Measurements from ENCODE around the gene CDCA8.

The CDCA8 gene

DNA sequence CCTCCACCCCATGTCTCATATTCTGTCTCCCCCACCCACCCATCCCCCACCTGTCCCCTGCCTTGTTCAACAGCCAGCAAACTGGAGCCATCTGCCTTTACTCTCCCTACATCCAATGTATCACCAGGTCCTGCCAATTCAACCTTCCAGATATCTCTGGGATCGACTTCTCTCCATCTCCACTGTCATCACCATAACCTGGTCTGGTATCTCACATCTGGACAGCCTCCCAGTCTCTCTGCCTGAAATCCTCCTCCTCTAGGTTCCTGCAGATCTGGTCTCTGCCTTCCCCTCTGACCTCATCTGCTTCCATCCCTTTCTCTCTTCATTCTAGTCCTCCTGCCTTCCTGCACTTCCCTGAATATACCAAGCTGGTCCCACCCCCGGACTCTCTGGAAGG, 22.2 kb upstream of the CDCA8 start:
- TF ChIP-seq, protein P1, sequence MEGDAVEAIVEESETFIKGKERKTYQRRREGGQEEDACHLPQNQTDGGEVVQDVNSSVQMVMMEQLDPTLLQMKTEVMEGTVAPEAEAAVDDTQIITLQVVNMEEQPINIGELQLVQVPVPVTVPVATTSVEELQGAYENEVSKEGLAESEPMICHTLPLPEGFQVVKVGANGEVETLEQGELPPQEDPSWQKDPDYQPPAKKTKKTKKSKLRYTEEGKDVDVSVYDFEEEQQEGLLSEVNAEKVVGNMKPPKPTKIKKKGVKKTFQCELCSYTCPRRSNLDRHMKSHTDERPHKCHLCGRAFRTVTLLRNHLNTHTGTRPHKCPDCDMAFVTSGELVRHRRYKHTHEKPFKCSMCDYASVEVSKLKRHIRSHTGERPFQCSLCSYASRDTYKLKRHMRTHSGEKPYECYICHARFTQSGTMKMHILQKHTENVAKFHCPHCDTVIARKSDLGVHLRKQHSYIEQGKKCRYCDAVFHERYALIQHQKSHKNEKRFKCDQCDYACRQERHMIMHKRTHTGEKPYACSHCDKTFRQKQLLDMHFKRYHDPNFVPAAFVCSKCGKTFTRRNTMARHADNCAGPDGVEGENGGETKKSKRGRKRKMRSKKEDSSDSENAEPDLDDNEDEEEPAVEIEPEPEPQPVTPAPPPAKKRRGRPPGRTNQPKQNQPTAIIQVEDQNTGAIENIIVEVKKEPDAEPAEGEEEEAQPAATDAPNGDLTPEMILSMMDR (IDR thresholded peaks at IDR 0.05; ENCODE audit: low read depth, low read length): no peak
- in situ Hi-C loops (cut with HindIII; ENCODE audit: low sequenced_read_pairs): no loop called here
- DNase-seq (ENCODE audit: low read depth, low spot score): no peak
- no peak overlapping the region for H3K4me3 ChIP-seq (ENCODE audit: low read depth, low read length)

DNA sequence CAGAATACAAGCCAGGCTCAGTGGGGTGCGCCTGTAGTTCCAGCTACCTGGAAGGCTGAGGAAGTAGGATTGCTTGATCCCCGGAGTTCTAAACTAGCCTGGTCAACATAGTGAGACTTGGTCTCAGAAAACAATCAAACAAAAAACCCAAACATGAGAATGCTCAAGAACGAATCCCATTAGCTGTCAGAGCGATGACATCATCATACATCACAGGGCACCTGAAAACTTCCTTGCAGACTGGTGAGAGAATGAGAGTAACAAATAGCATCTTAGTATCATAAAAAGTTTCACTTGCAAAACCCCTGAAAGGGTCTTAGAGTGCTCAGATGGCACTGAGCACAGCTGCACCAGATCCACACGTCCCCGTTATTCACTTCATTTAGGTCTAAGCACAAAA, 21.1 kb upstream of the CDCA8 start:
- TF ChIP-seq, protein P1 (IDR thresholded peaks at IDR 0.05; ENCODE audit: low read depth, low read length): no peak
- no peak overlapping the region for H3K4me3 ChIP-seq (ENCODE audit: low read depth, low read length)
- no peak for DNase-seq (ENCODE audit: low read depth, low spot score)
- in situ Hi-C loops (cut with HindIII; ENCODE audit: low sequenced_read_pairs): no loop called here

DNA sequence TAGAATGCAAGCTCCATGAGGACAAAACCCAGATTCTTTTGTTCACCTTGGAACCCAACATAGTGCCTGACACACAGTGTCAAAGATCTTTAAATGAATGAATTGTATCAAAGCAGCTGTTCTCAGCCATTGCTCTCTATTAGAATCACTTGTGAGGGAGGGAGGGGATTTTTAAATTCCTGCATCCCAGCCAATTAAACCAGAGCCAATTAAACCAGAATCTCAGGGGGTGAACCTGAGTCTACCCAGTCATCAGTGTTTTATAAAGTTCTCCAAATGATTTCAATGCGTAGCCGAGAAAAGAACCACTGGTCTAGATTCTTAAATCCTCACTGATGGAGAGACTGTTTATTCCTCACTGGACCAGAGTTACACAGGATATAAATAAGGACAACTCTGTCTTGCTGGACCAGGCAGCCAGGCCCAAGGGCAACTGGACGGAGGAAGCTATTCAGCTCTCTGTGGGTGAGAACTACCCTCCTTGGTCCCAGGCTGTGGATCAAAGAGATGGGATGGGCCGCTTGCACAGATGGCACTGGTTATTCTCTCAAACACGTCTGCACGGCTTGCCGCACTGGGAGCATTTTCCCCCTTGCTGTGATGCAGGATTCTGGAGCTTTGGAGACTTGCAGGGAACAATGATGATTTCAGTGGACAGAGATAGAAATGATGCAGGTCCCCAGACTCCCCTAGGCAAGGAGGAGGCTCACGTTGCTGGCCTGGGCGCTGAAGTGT, 20.0 kb upstream of the CDCA8 start:
- in situ Hi-C loops (cut with HindIII; ENCODE audit: low sequenced_read_pairs): no loop called here
- TF ChIP-seq, protein P1 (IDR thresholded peaks at IDR 0.05; ENCODE audit: low read depth, low read length): no peak

DNA sequence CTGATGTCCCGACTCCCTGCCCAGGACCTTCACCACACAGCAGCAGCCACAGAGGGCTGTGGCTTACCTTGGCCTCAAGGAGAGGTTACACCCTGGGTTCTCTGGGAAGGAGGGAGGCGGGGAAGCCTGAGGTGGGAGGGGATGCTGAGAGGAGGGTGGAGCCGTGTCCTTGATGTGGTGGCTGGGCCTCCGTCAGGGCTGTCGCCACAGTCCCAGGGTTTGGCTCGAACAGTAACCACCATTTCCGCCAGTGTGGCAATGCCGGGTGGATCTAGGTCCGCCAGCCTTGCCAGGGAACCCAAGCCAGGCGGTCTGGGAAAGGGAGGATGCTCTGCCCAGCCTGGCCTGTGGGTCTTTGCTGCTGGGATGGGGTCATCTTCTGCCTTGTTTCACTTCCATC, 18.4 kb upstream of the CDCA8 start:
- TF ChIP-seq, protein P1 (IDR thresholded peaks at IDR 0.05; ENCODE audit: low read depth, low read length): no peak
- in situ Hi-C loops (cut with HindIII; ENCODE audit: low sequenced_read_pairs): no loop called here
- no peak overlapping the region for H3K4me3 ChIP-seq (ENCODE audit: low read depth, low read length)
- DNase-seq (ENCODE audit: low read depth, low spot score): no peak

More for the DNA sequence above, 20.0 kb upstream of the CDCA8 start:
- DNase-seq (ENCODE audit: low read depth, low spot score): no peak
- H3K4me3 ChIP-seq (ENCODE audit: low read depth, low read length): no peak overlapping the region

DNA sequence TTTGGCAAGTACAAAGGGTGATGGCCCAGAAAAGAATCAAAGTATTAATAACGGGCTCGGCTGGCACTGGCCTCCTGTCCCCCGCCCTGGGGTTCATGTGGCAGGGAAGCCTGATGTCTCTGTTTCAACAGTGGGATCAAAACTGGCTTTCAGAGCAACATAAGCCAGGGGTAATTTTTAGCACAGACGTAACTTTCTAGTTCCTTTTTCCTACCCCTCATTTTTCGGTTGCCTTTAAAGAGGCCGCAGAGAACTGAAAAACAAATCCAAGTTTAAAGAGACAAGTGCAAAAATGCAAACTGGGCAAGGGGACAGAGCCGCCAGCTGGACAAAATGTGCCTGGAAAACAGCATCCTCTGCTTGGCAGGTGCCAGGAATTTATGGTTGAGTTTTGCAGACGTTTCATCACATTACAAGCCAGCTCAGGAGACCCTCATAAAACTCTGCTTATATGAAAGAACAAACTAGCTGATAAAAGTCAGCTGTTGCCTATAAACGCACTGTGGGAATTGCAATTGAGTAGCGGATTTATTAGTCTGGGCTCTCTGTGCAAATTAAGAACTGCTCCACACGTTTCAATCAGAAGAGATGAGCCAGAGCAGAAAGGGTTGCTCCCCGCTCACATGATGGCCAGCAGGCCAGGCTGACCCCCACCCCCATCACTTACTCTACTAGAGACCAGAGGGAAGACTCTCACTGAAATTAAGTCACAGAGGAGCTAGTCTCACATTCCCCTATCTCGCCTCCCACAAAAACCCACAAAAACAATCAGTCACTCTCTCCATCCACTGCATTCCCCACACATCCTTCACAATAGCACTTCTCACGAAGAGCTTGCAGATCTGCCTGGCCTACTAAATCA, 15.8 kb upstream of the CDCA8 start:
- in situ Hi-C loops (cut with HindIII; ENCODE audit: low sequenced_read_pairs): no loop called here

DNA sequence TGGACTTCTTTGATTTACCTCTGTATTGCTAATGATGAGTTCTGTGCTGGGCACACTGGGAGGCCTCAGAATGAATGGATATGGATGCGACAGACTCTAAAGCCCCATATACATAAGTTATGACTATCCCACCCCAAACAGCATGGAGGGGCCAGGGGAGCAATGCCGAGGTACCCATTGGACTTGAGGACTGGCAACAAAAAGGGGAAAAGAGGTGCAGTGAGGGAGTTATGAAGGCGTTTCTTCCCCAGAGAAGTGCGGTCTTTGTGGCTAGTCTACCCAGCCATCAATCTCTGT, 15.2 kb upstream of the CDCA8 start:
- in situ Hi-C loops (cut with HindIII; ENCODE audit: low sequenced_read_pairs): no loop called here
- no peak for DNase-seq (ENCODE audit: low read depth, low spot score)
- TF ChIP-seq, protein P1 (IDR thresholded peaks at IDR 0.05; ENCODE audit: low read depth, low read length): no peak

More for the DNA sequence above, 15.8 kb upstream of the CDCA8 start:
- no peak for DNase-seq (ENCODE audit: low read depth, low spot score)
- TF ChIP-seq, protein P1 (IDR thresholded peaks at IDR 0.05; ENCODE audit: low read depth, low read length): no peak
- H3K4me3 ChIP-seq (ENCODE audit: low read depth, low read length): no peak overlapping the region

More for the DNA sequence above, 15.2 kb upstream of the CDCA8 start:
- H3K4me3 ChIP-seq (ENCODE audit: low read depth, low read length): no peak overlapping the region
